ENCODE measurements around the gene SEC11C. TPM values are rescaled to one million over a fixed set of nuclear protein-coding genes. Genes with fewer than 3 reads are reported as not detected.
A peak's percentile ranks its signal among the peaks of the same experiment; 100 is the strongest.
"Not testable (repeated sequence)": the region's sequence is repeated elsewhere in the genome, so short reads cannot be mapped to it uniquely, and the experiment has no call there.

The SEC11C gene
- total RNA-seq, 1 experiment from 2014 or later = 62.7 TPM

GRCh38 chr18:59142800-59143416 lies 3.2 kb downstream of the SEC11C start:
- DNase-seq (ENCODE audit: low spot score); in situ Hi-C loops (cut with HindIII; ENCODE audit: low sequenced_read_pairs): not testable (repeated sequence)

- in situ Hi-C loops (cut with HindIII; ENCODE audit: low sequenced_read_pairs) = no loop called here
- DNase-seq (ENCODE audit: low spot score) = no peak
Measured at GRCh38 chr18:59143441-59143840, 3.8 kb downstream of the SEC11C start.

- no peak for DNase-seq (ENCODE audit: low spot score)
- in situ Hi-C loops (cut with HindIII; ENCODE audit: low sequenced_read_pairs) = no loop called here
Measured at GRCh38 chr18:59144483-59144882, 4.8 kb downstream of the SEC11C start.

GRCh38 chr18:59145055-59145454 lies 5.4 kb downstream of the SEC11C start:
- DNase-seq (ENCODE audit: low spot score) = no peak
- in situ Hi-C loops (cut with HindIII; ENCODE audit: low sequenced_read_pairs) = no loop called here

- DNase-seq (ENCODE audit: low spot score) = no peak
- in situ Hi-C loops (cut with HindIII; ENCODE audit: low sequenced_read_pairs) = no loop called here
Measured at GRCh38 chr18:59148192-59148591, 8.5 kb downstream of the SEC11C start.

- in situ Hi-C loops (cut with HindIII; ENCODE audit: low sequenced_read_pairs) = no loop called here
- DNase-seq (ENCODE audit: low spot score) = no peak
Measured at GRCh38 chr18:59149007-59149406, 9.3 kb downstream of the SEC11C start.

GRCh38 chr18:59149416-59149815 lies 9.7 kb downstream of the SEC11C start:
- in situ Hi-C loops (cut with HindIII; ENCODE audit: low sequenced_read_pairs) = no loop called here
- no peak for DNase-seq (ENCODE audit: low spot score)

- in situ Hi-C loops (cut with HindIII; ENCODE audit: low sequenced_read_pairs) = no loop called here
- no peak for DNase-seq (ENCODE audit: low spot score)
Measured at GRCh38 chr18:59150236-59150635, 10.6 kb downstream of the SEC11C start.

GRCh38 chr18:59155153-59155552 lies 15.5 kb downstream of the SEC11C start:
- in situ Hi-C loops (cut with HindIII; ENCODE audit: low sequenced_read_pairs) = no loop called here
- DNase-seq (ENCODE audit: low spot score) = no peak

- DNase-seq (ENCODE audit: low spot score) = no peak
- in situ Hi-C loops (cut with HindIII; ENCODE audit: low sequenced_read_pairs) = no loop called here
Measured at GRCh38 chr18:59156316-59156715, 16.6 kb downstream of the SEC11C start.

- no peak for DNase-seq (ENCODE audit: low spot score)
- in situ Hi-C loops (cut with HindIII; ENCODE audit: low sequenced_read_pairs) = no loop called here
Measured at GRCh38 chr18:59159265-59159664, 19.6 kb downstream of the SEC11C start.

- no peak for DNase-seq (ENCODE audit: low spot score)
- in situ Hi-C loops (cut with HindIII; ENCODE audit: low sequenced_read_pairs) = no loop called here
Measured at GRCh38 chr18:59159986-59160385, 20.3 kb downstream of the SEC11C start.

- no peak for DNase-seq (ENCODE audit: low spot score)
- in situ Hi-C loops (cut with HindIII; ENCODE audit: low sequenced_read_pairs) = no loop called here
Measured at GRCh38 chr18:59172664-59173249, 33.1 kb downstream of the SEC11C start.

GRCh38 chr18:59177485-59177884 lies 37.8 kb downstream of the SEC11C start:
- no peak for DNase-seq (ENCODE audit: low spot score)
- in situ Hi-C loops (cut with HindIII; ENCODE audit: low sequenced_read_pairs) = no loop called here

- in situ Hi-C loops (cut with HindIII; ENCODE audit: low sequenced_read_pairs) = no loop called here
- DNase-seq (ENCODE audit: low spot score) = no peak
Measured at GRCh38 chr18:59180150-59180845, 40.6 kb downstream of the SEC11C start.

GRCh38 chr18:59182673-59183072 lies 43.0 kb downstream of the SEC11C start:
- in situ Hi-C loops (cut with HindIII; ENCODE audit: low sequenced_read_pairs) = no loop called here
- no peak for DNase-seq (ENCODE audit: low spot score)

- no peak for DNase-seq (ENCODE audit: low spot score)
- in situ Hi-C loops (cut with HindIII; ENCODE audit: low sequenced_read_pairs) = no loop called here
Measured at GRCh38 chr18:59189008-59189407, 49.3 kb downstream of the SEC11C start.

- in situ Hi-C loops (cut with HindIII; ENCODE audit: low sequenced_read_pairs) = no loop called here
- DNase-seq (ENCODE audit: low spot score) = no peak
Measured at GRCh38 chr18:59189746-59190145, 50.1 kb downstream of the SEC11C start.

GRCh38 chr18:59196161-59196725 lies 56.6 kb downstream of the SEC11C start:
- in situ Hi-C loops (cut with HindIII; ENCODE audit: low sequenced_read_pairs) = no loop called here
- peak; percentile 16 for DNase-seq (ENCODE audit: low spot score)

- in situ Hi-C loops (cut with HindIII; ENCODE audit: low sequenced_read_pairs) = no loop called here
- DNase-seq (ENCODE audit: low spot score) = peak; percentile 87
Measured at GRCh38 chr18:59197636-59198035, 58.0 kb downstream of the SEC11C start.

Data from G401 (cell line).